H1 (cell line): Measurements from ENCODE around the gene MYLK3. TPM values are rescaled to one million over a fixed set of nuclear protein-coding genes. Genes with fewer than 3 reads are reported as not detected.

ENCODE experiments used
- CTCF ChIA-PET: fragments of 300-600 bp; sonication (Branson Sonifier 250); formaldehyde crosslinking; loops from one replicate; lab custom pipeline; 2021; ENCODE audit not compliant: partially characterized antibody; lab: Charles Lee
- POLR2A ChIA-PET: fragments of 300-600 bp; sonication (Branson Sonifier 250); formaldehyde crosslinking; loops from one replicate; lab custom pipeline; 2021; ENCODE audit warnings: inconsistent platforms; ENCODE audit not compliant: partially characterized antibody; lab: Charles Lee
- DNase-seq, 2 experiments: peaks; one replicate each; pipeline versions ENCODE4 v3.0.0 to v3.0.0-alpha.2; 2010 to 2022; ENCODE audit warnings: low spot score in 2 of 2, low read depth in 1 of 2, mixed read lengths in 1 of 2
- FAIRE-seq: peaks from 2 replicates; lab custom pipeline; 2011; peaks lifted over from hg19 to GRCh38; lab: Jason Lieb, UNC
- H2AFZ ChIP-seq: 2 replicates; pipeline ENCODE4 v1.8.1; 2012; ENCODE audit warnings: low read length, inconsistent platforms
- H2AK5ac ChIP-seq: 2 replicates; pipeline ENCODE4 v1.6.1; 2013; ENCODE audit warnings: low read depth, low read length
- H2BK120ac ChIP-seq: replicated peaks from 2 replicates; pipeline ENCODE3; 2013; ENCODE audit warnings: low read depth, low read length, inconsistent platforms
- H2BK12ac ChIP-seq: 2 replicates; pipeline ENCODE4 v1.6.1; 2013; ENCODE audit warnings: low read depth, low read length
- H2BK15ac ChIP-seq: 2 replicates; pipeline ENCODE4 v1.6.1; 2013; ENCODE audit warnings: low read length
- H2BK20ac ChIP-seq: 2 replicates; pipeline ENCODE4 v1.6.1; 2013; ENCODE audit warnings: low read length
- H2BK5ac ChIP-seq: 2 replicates; pipeline ENCODE4 v1.6.1; 2013; ENCODE audit warnings: low read depth, low read length
- H3K14ac ChIP-seq: 2 replicates; pipeline ENCODE4 v1.6.1; 2013; ENCODE audit warnings: inconsistent platforms; ENCODE audit not compliant: insufficient read length
- H3K18ac ChIP-seq: 2 replicates; pipeline ENCODE4 v1.6.1; 2013; ENCODE audit warnings: low read length; ENCODE audit errors: extremely low read depth
- H3K23ac ChIP-seq: 2 replicates; pipeline ENCODE4 v1.6.1; 2013; ENCODE audit warnings: inconsistent platforms; ENCODE audit not compliant: insufficient read length
- H3K23me2 ChIP-seq: 2 replicates; pipeline ENCODE4 v1.6.1; 2013; ENCODE audit warnings: low read depth, low read length
- H3K27ac ChIP-seq: 2 replicates; pipeline ENCODE4 v1.6.1; 2011; ENCODE audit warnings: low read depth, low read length, inconsistent platforms
- H3K27me3 ChIP-seq, 4 experiments: replicated peaks in 1 of 4; 1 replicate in 1 of 4; 2 replicates in 3 of 4; pipeline versions ENCODE4 v1.6.1 to v1.8.1; 2011 to 2013; ENCODE audit warnings: low read length in 3 of 4, mild to moderate bottlenecking in 3 of 4, inconsistent platforms in 2 of 4, mixed read lengths in 2 of 4, moderate library complexity in 1 of 4; ENCODE audit not compliant: control insufficient read depth in 3 of 4, insufficient read depth in 3 of 4; ENCODE audit errors: extremely low read depth in 1 of 4
- H3K36me3 ChIP-seq, 4 experiments: 2 replicates each; pipeline versions ENCODE4 v1.6.1 to v1.8.1; 2011 to 2013; ENCODE audit warnings: mild to moderate bottlenecking in 4 of 4, low read length in 3 of 4, moderate library complexity in 2 of 4, control low read depth in 1 of 4, inconsistent platforms in 1 of 4; ENCODE audit not compliant: insufficient read depth in 4 of 4, control insufficient read depth in 2 of 4
- H3K4ac ChIP-seq: replicated peaks from 2 replicates; pipeline ENCODE3; 2013; ENCODE audit warnings: low read length, low read depth, mixed read lengths, inconsistent platforms; ENCODE audit not compliant: insufficient read length
- H3K4me1 ChIP-seq, 4 experiments: replicated peaks in 1 of 4; 1 replicate in 1 of 4; 2 replicates in 3 of 4; pipeline versions ENCODE4 v1.6.1 to v1.8.1; 2011 to 2013; ENCODE audit warnings: low read length in 3 of 4, inconsistent platforms in 2 of 4, mixed read lengths in 1 of 4; ENCODE audit not compliant: insufficient read depth in 4 of 4, control insufficient read depth in 3 of 4
- H3K4me2 ChIP-seq, 2 experiments: 2 replicates each; pipeline versions ENCODE4 v1.6.1 to v1.8.1; 2011 to 2013; ENCODE audit warnings: low read depth in 2 of 2, low read length in 2 of 2, control low read depth in 1 of 2, inconsistent platforms in 1 of 2, mild to moderate bottlenecking in 1 of 2; ENCODE audit not compliant: insufficient read depth in 1 of 2
- H3K4me3 ChIP-seq, 4 experiments: fragments of 200-600, 300-600 bp in 1 of 4; sonication (generic), shearing (Covaris generic), sonication (Bioruptor Twin) in 1 of 4; 2 replicates each; pipeline versions ENCODE4 v1.5.1 to v1.8.1; 2011 to 2016; ENCODE audit warnings: low read length in 4 of 4, low read depth in 3 of 4, control low read depth in 2 of 4, inconsistent platforms in 2 of 4, mild to moderate bottlenecking in 2 of 4, mixed read lengths in 1 of 4, moderate library complexity in 1 of 4; ENCODE audit not compliant: insufficient read depth in 2 of 4; ENCODE audit errors: extremely low read depth in 1 of 4
- H3K56ac ChIP-seq: replicated peaks from 2 replicates; pipeline ENCODE3; 2013; ENCODE audit warnings: low read depth, mild to moderate bottlenecking, mixed read lengths, low read length, inconsistent platforms; ENCODE audit not compliant: insufficient read length
- H3K79me1 ChIP-seq: 2 replicates; pipeline ENCODE4 v1.6.1; 2013; ENCODE audit warnings: low read depth, low read length, control low read depth
- H3K79me2 ChIP-seq, 2 experiments: 2 replicates each; pipeline versions ENCODE4 v1.6.1 to v1.8.1; 2012 to 2013; ENCODE audit warnings: low read length in 2 of 2, mild to moderate bottlenecking in 2 of 2, inconsistent platforms in 1 of 2; ENCODE audit not compliant: insufficient read depth in 2 of 2, control insufficient read depth in 1 of 2
- H3K9ac ChIP-seq, 4 experiments: replicated peaks in 1 of 4; 1 replicate in 1 of 4; 2 replicates in 3 of 4; pipeline versions ENCODE4 v1.6.1 to v1.8.1; 2011 to 2013; ENCODE audit warnings: low read depth in 3 of 4, low read length in 3 of 4, control low read depth in 2 of 4, mild to moderate bottlenecking in 2 of 4, moderate library complexity in 2 of 4, inconsistent platforms in 1 of 4; ENCODE audit errors: extremely low read depth in 1 of 4
- H3K9me3 ChIP-seq, 2 experiments: 2 replicates each; pipeline versions ENCODE4 v1.6.1 to v1.8.1; 2012 to 2013; ENCODE audit warnings: mild to moderate bottlenecking in 2 of 2, moderate library complexity in 2 of 2, control low read depth in 1 of 2, inconsistent platforms in 1 of 2, low read depth in 1 of 2, low read length in 1 of 2, mixed read lengths in 1 of 2; ENCODE audit not compliant: insufficient read depth in 2 of 2
- H4K20me1 ChIP-seq, 2 experiments: replicated peaks in 1 of 2; 2 replicates each; pipeline versions ENCODE3 to v1.8.1; 2011 to 2013; ENCODE audit warnings: inconsistent platforms in 2 of 2, low read length in 2 of 2, mild to moderate bottlenecking in 1 of 2; ENCODE audit not compliant: insufficient read depth in 2 of 2, control insufficient read depth in 1 of 2
- H4K5ac ChIP-seq: 2 replicates; pipeline ENCODE4 v1.6.1; 2013; ENCODE audit warnings: low read length, low read depth, mixed read lengths, inconsistent platforms; ENCODE audit not compliant: insufficient read length
- H4K8ac ChIP-seq: 2 replicates; pipeline ENCODE4 v1.8.0; 2013; ENCODE audit warnings: mild to moderate bottlenecking, moderate library complexity, low read length, inconsistent platforms; ENCODE audit not compliant: insufficient read depth; ENCODE audit errors: extremely low read depth
- H4K91ac ChIP-seq: replicated peaks from 2 replicates; pipeline ENCODE3; 2013; ENCODE audit warnings: low read length, mixed read lengths, inconsistent platforms; ENCODE audit not compliant: insufficient read length
- BRCA1 ChIP-seq: IDR thresholded peaks from 2 replicates; pipeline ENCODE4 v1.6.1; 2012; ENCODE audit warnings: low read depth, low read length, improper control_type of control experiment
- CHD2 ChIP-seq: IDR thresholded peaks from 2 replicates; pipeline ENCODE4 v1.6.1; 2012; ENCODE audit warnings: low read length, improper control_type of control experiment
- NRF1 ChIP-seq: IDR thresholded peaks from 2 replicates; pipeline ENCODE4 v1.6.1; 2011; ENCODE audit warnings: mild to moderate bottlenecking, low read depth, low read length, improper control_type of control experiment
- PHF8 ChIP-seq: fragments of 200-600 bp; sonication (generic); conservative IDR thresholded peaks from 2 replicates; pipeline ENCODE4 v1.7.1; 2012; ENCODE audit warnings: low read depth, mild to moderate bottlenecking, inconsistent platforms, low read length, moderate library complexity
- POLR2AphosphoS5 ChIP-seq: IDR thresholded peaks from 2 replicates; pipeline ENCODE4 v1.6.1; 2011; ENCODE audit warnings: low read depth, low read length
- POU5F1 ChIP-seq: IDR thresholded peaks from 2 replicates; pipeline ENCODE4 v1.6.1; 2011; ENCODE audit warnings: low read depth, mild to moderate bottlenecking, low read length, moderate library complexity
- RNF2 ChIP-seq: fragments of 200-900, 300-1000 bp; sonication (generic); IDR thresholded peaks from 2 replicates; pipeline ENCODE4 v1.7.1; 2016; ENCODE audit warnings: borderline replicate concordance, low read depth, mild to moderate bottlenecking, antibody characterized with exemption, low read length; ENCODE audit not compliant: poor library complexity, severe bottlenecking; ENCODE audit errors: missing control alignments
- SP1 ChIP-seq: IDR thresholded peaks from 2 replicates; pipeline ENCODE4 v1.6.1; 2011; ENCODE audit warnings: low read depth, low read length
- SP4 ChIP-seq: IDR thresholded peaks from 2 replicates; pipeline ENCODE4 v1.6.1; 2012; ENCODE audit warnings: low read length, inconsistent platforms
- SUZ12 ChIP-seq: fragments of 200-600 bp; sonication (generic); IDR thresholded peaks from 2 replicates; pipeline ENCODE4 v1.6.1; 2012; ENCODE audit warnings: mild to moderate bottlenecking, inconsistent platforms, low read length, moderate library complexity, mixed read lengths
- TAF1 ChIP-seq: IDR thresholded peaks from 2 replicates; pipeline ENCODE4 v1.6.1; 2011; ENCODE audit warnings: mild to moderate bottlenecking, low read depth, low read length
- TEAD4 ChIP-seq: IDR thresholded peaks from 2 replicates; pipeline ENCODE4 v1.6.1; 2012; ENCODE audit warnings: low read depth, low read length, inconsistent platforms, mixed read lengths
- USF2 ChIP-seq: IDR thresholded peaks from 2 replicates; pipeline ENCODE4 v1.6.1; 2011; ENCODE audit warnings: low read length, improper control_type of control experiment
- WGBS, 2 experiments: shearing (Covaris generic) in 1 of 2; methylation state at CpG; one replicate each; pipeline versions ENCODE4 v1.1.6 to v1.1.7; 2013 to 2015; ENCODE audit warnings: low lambda C conversion rate in 2 of 2, mixed read lengths in 2 of 2, inconsistent platforms in 1 of 2, low coverage in 1 of 2, missing lambda C conversion rate in 1 of 2; ENCODE audit not compliant: insufficient replicate concordance in 2 of 2, insufficient coverage in 1 of 2, insufficient read length in 1 of 2; ENCODE audit errors: extremely low coverage in 1 of 2, missing lambda C conversion rate in 1 of 2; 5-methylcytosine and 5-hydroxymethylcytosine counted together
- polyA plus RNA-seq, 7 experiments: library from polyadenylated mRNA; depleted of rRNA in 3 of 7; stranded (reverse) in 5 of 7; unstranded in 2 of 7; fragments of >200 nt in 5 of 7; fragments of 200-250 nt in 2 of 7; gene quantifications; 1 replicate in 5 of 7; 2 replicates in 1 of 7; 4 replicates in 1 of 7; pipeline versions ENCODE4 v1.2.1 to v1.2.3, GENCODE V29; 2011 to 2013; ENCODE audit warnings: missing spikeins in 2 of 7, mixed read lengths in 2 of 7
- total RNA-seq: library from RNA; stranded (reverse); fragmentation: NEBNext Ultra II Directional; extraction: Animal tissue kit (Norgen Biotek cat#: 25700); gene quantifications from 2 replicates; pipeline ENCODE4 v1.2.1, GENCODE V29; 2021

MYLK3 gene
- total and polyA plus RNA-seq, 2 of the 8 experiments (the other 6 are each of a cell fraction or from before 2014, with no cell fraction given): 0.14 to 0.35 TPM

GRCh38 chr16:46719528-46719927 lies 28.6 kb downstream of the MYLK3 start:
- H2BK20ac ChIP-seq: no peak overlapping the region
- no peak overlapping the region for H3K27ac ChIP-seq
- no peak overlapping the region for H3K23ac ChIP-seq
- H3K79me1 ChIP-seq: no peaks in the 10 kb centered on the region
- POLR2A ChIA-PET: no interaction called here
- DNase-seq (no peak), FAIRE-seq (no peak)
- no peak overlapping the region for H2BK15ac ChIP-seq
- no peak overlapping the region; the same call in 1 of the 2 replicates for H2BK5ac ChIP-seq
- CTCF ChIA-PET: no interaction called here
- H4K91ac ChIP-seq: no peak overlapping the region
- H3K9ac ChIP-seq: no peak overlapping the region
- H3K4ac ChIP-seq: no peak overlapping the region
- H3K4me3 ChIP-seq: no peak overlapping the region
- H3K36me3 ChIP-seq: no peaks in the 10 kb centered on the region
- H2BK12ac ChIP-seq: no peak overlapping the region
- H3K27me3 ChIP-seq: no peaks in the 10 kb centered on the region
- no peaks in the 10 kb centered on the region for H3K23me2 ChIP-seq
- no peak overlapping the region for H2AK5ac ChIP-seq
- H3K4me2 ChIP-seq: no peak overlapping the region
- H3K79me2 ChIP-seq: no peaks in the 10 kb centered on the region
- no peak overlapping the region for H4K8ac ChIP-seq
- TF ChIP-seq SP4: no peak
- TF ChIP-seq POLR2AphosphoS5: no peak
- TF ChIP-seq USF2: no peak
- TF ChIP-seq PHF8: no peak
- no peak for TF ChIP-seq TAF1
- no peak for TF ChIP-seq NRF1
- no peak for TF ChIP-seq BRCA1
- no peak for TF ChIP-seq RNF2
- TF ChIP-seq CHD2: no peak
- no peak for TF ChIP-seq SP1
- TF ChIP-seq TEAD4: no peak
- TF ChIP-seq SUZ12: no peak
- TF ChIP-seq POU5F1: no peak
- H3K56ac ChIP-seq: no peak overlapping the region
- no peak overlapping the region for H3K18ac ChIP-seq
- H3K4me1 ChIP-seq: no peaks in the 10 kb centered on the region
- H4K20me1 ChIP-seq: no peaks in the 10 kb centered on the region
- H2AFZ ChIP-seq: no peak overlapping the region
- H4K5ac ChIP-seq: no peak overlapping the region
- WGBS, 2 experiments: 86% methylated on average over 6 of the region's 6 CpGs; no CpG with 5 or more reads in 1 of the 2 experiments
- no peak overlapping the region for H2BK120ac ChIP-seq
- no peak overlapping the region for H3K14ac ChIP-seq
- H3K9me3 ChIP-seq: 0 out of 4 replicates have a peak, but pooled peaks cover 0 to under 1% of the 10 kb centered on the region in 2 experiments
